IMR-90 (cell line): ENCODE results near the gene SPINK4.

Experiments used
- CEBPB ChIP-seq: IDR thresholded peaks from 2 replicates; pipeline ENCODE4 v1.6.1; 2012; ENCODE audit warnings: low read depth, low read length, improper control_type of control experiment
- CHD1 ChIP-seq: IDR thresholded peaks from 2 replicates; pipeline ENCODE4 v1.6.1; 2012; ENCODE audit warnings: low read depth, low read length, improper control_type of control experiment
- CTCF ChIP-seq: conservative IDR thresholded peaks from 2 replicates; pipeline ENCODE4 v1.5.1; 2012; ENCODE audit warnings: mild to moderate bottlenecking, low read depth, low read length, improper control_type of control experiment
- ELK1 ChIP-seq: fragments of 150-350 bp; IDR thresholded peaks from 2 replicates; pipeline ENCODE4 v1.6.1; 2016; ENCODE audit warnings: low read depth, mild to moderate bottlenecking, low read length, moderate library complexity, borderline replicate concordance
- FOS ChIP-seq: fragments of 150-350 bp; IDR thresholded peaks from 2 replicates; pipeline ENCODE4 v1.6.1; 2016; ENCODE audit warnings: low read depth, low read length
- MAZ ChIP-seq: IDR thresholded peaks from 2 replicates; pipeline ENCODE4 v1.6.1; 2012; ENCODE audit warnings: low read depth, mild to moderate bottlenecking, low read length, improper control_type of control experiment, moderate library complexity, borderline replicate concordance
- POLR2A ChIP-seq: IDR thresholded peaks from 2 replicates; pipeline ENCODE4 v1.6.1; 2012; ENCODE audit warnings: mild to moderate bottlenecking, low read depth, low read length
- RAD21 ChIP-seq: IDR thresholded peaks from 2 replicates; pipeline ENCODE4 v1.6.1; 2012; ENCODE audit warnings: low read length, improper control_type of control experiment
- RCOR1 ChIP-seq: IDR thresholded peaks from 2 replicates; pipeline ENCODE4 v1.6.1; 2012; ENCODE audit warnings: mild to moderate bottlenecking, low read length, improper control_type of control experiment; ENCODE audit not compliant: insufficient replicate concordance
- RFX5 ChIP-seq: IDR thresholded peaks from 2 replicates; pipeline ENCODE4 v1.8.0; 2012; ENCODE audit warnings: low read depth, mild to moderate bottlenecking, low read length, moderate library complexity
- SMC3 ChIP-seq: fragments of 150-350 bp; IDR thresholded peaks from 2 replicates; pipeline ENCODE4 v1.6.1; 2016; ENCODE audit warnings: low read depth, mild to moderate bottlenecking, antibody characterized with exemption, low read length, moderate library complexity
- USF2 ChIP-seq: fragments of 150-350 bp; IDR thresholded peaks from 2 replicates; pipeline ENCODE4 v1.6.1; 2017; ENCODE audit warnings: mild to moderate bottlenecking, antibody characterized with exemption, low read length, low read depth

- no peak for TF ChIP-seq CTCF
- no peak for TF ChIP-seq POLR2A
- TF ChIP-seq RFX5 = no peak
- no peak for TF ChIP-seq CHD1
- TF ChIP-seq RCOR1 = no peak
- no peak for TF ChIP-seq FOS
- TF ChIP-seq RAD21 = no peak
- TF ChIP-seq CEBPB = no peak
- TF ChIP-seq USF2 = no peak
- TF ChIP-seq MAZ = no peak
- TF ChIP-seq SMC3 = no peak
- no peak for TF ChIP-seq ELK1
Measured at GRCh38 chr9:33267151-33267767, 27.3 kb downstream of the SPINK4 start.
